Activated CD4-positive, alpha-beta T cell treated with anti-CD3 and anti-CD28 coated beads, Interleukin-2, amount 10 ng/mL, durations not matched to agents 7 days and 5 days (primary cell): ENCODE data around the gene FAM83F. TPM values are rescaled to one million over a fixed set of nuclear protein-coding genes. Genes with fewer than 3 reads are reported as not detected.
A peak's percentile ranks its signal among the peaks of the same experiment; 100 is the strongest.

Experiments
- CTCF ChIA-PET: fragments of 350-600 bp; sonication (Branson Sonifier 250); formaldehyde crosslinking; loops from one replicate; lab custom pipeline; 2021; ENCODE audit warnings: antibody characterized with exemption; lab: Charles Lee
- POLR2A ChIA-PET: fragments of 350-600 bp; sonication (Branson Sonifier 250); formaldehyde crosslinking; loops from one replicate; lab custom pipeline; 2021; ENCODE audit warnings: antibody characterized with exemption; lab: Charles Lee
- DNase-seq: peaks from one replicate; pipeline ENCODE4 v3.0.0-alpha.2; 2020
- H3K27ac Mint-ChIP-seq: one replicate; pipeline ENCODE4 v1.8.0; 2021; ENCODE audit warnings: mild to moderate bottlenecking, moderate library complexity, mixed read lengths
- H3K27me3 Mint-ChIP-seq: one replicate; pipeline ENCODE4 v1.8.0; 2021; ENCODE audit warnings: mixed read lengths
- H3K36me3 Mint-ChIP-seq: one replicate; pipeline ENCODE4 v1.8.0; 2021; ENCODE audit warnings: low read depth, mixed read lengths
- H3K4me1 Mint-ChIP-seq: one replicate; pipeline ENCODE4 v1.8.0; 2021; ENCODE audit warnings: mixed read lengths
- H3K4me3 Mint-ChIP-seq: one replicate; pipeline ENCODE4 v1.8.0; 2021; ENCODE audit warnings: mild to moderate bottlenecking, moderate library complexity, mixed read lengths
- H3K9me3 Mint-ChIP-seq: one replicate; pipeline ENCODE4 v1.8.0; 2021; ENCODE audit warnings: mixed read lengths
- total RNA-seq, 2 experiments: library from RNA; stranded (reverse); gene quantifications; one replicate each; pipeline ENCODE4 v1.2.3, GENCODE V29; 2021

Gene FAM83F
- total RNA-seq, 2 experiments from 2014 or later: 0.04 to 0.05 TPM

- Mint-ChIP-seq H3K27me3 (peaks cover 21% of the 10 kb centered on the region), H3K9me3 (no peaks in the 10 kb centered on the region), H3K4me1 (peaks cover 2% of the 10 kb centered on the region), H3K27ac (no peak overlapping the region), H3K36me3 (no peaks in the 10 kb centered on the region), H3K4me3 (no peak overlapping the region)
- no peak for DNase-seq
- ChIA-PET CTCF (interaction anchor here (0.6 to 3.0 kb wide), 4 partner anchors 10 to 116 kb away, joined by 3 to 10 read pairs (median 3); no protein-coding TSS in a partner anchor), POLR2A (no interaction called here)
Observed at GRCh38 chr22:39999144-39999757, 4.5 kb downstream of the FAM83F start.

GRCh38 chr22:40000171-40000570 lies 5.4 kb downstream of the FAM83F start:
- Mint-ChIP-seq H3K4me1 (no peaks in the 10 kb centered on the region), H3K4me3 (no peak overlapping the region), H3K9me3 (no peaks in the 10 kb centered on the region), H3K27ac (no peak overlapping the region), H3K27me3 (peaks cover 20% of the 10 kb centered on the region), H3K36me3 (no peaks in the 10 kb centered on the region)
- ChIA-PET POLR2A (no interaction called here), CTCF (interaction anchor here (0.6 to 3.0 kb wide), 4 partner anchors 9 to 378 kb away, joined by 3 to 10 read pairs (median 4); no protein-coding TSS in a partner anchor)
- no peak for DNase-seq

- Mint-ChIP-seq H3K4me3 (no peak overlapping the region), H3K9me3 (no peaks in the 10 kb centered on the region), H3K27me3 (peaks cover 18% of the 10 kb centered on the region), H3K27ac (no peak overlapping the region), H3K4me1 (no peaks in the 10 kb centered on the region), H3K36me3 (no peaks in the 10 kb centered on the region)
- CTCF ChIA-PET: interaction anchor here (0.9 to 3.0 kb wide), 4 partner anchors 8 to 379 kb away, joined by 4 to 10 read pairs (median 4); no protein-coding TSS in a partner anchor
- DNase-seq: no peak
- POLR2A ChIA-PET: no interaction called here
Observed at GRCh38 chr22:40001106-40001505, 6.4 kb downstream of the FAM83F start.

- POLR2A ChIA-PET: no interaction called here
- H3K4me1 Mint-ChIP-seq: no peaks in the 10 kb centered on the region
- H3K9me3 Mint-ChIP-seq: no peaks in the 10 kb centered on the region
Observed at GRCh38 chr22:40001800-40002577, 7.2 kb downstream of the FAM83F start.

GRCh38 chr22:40002935-40003715 lies 8.4 kb downstream of the FAM83F start:
- Mint-ChIP-seq H3K4me1 (peaks cover 3% of the 10 kb centered on the region), H3K27ac (no peak overlapping the region), H3K36me3 (no peaks in the 10 kb centered on the region), H3K4me3 (no peak overlapping the region), H3K27me3 (peaks cover 17% of the 10 kb centered on the region), H3K9me3 (no peaks in the 10 kb centered on the region)
- no peak for DNase-seq
- POLR2A ChIA-PET: no interaction called here
- CTCF ChIA-PET: interaction anchor here (1.0 to 1.3 kb wide), 3 partner anchors 9 to 19 kb away, joined by 3 read pairs; no protein-coding TSS in a partner anchor

More at GRCh38 chr22:40001800-40002577, 7.2 kb downstream of the FAM83F start:
- Mint-ChIP-seq H3K27me3 (peaks cover 17% of the 10 kb centered on the region), H3K4me3 (no peak overlapping the region), H3K36me3 (no peaks in the 10 kb centered on the region), H3K27ac (no peak overlapping the region)
- no peak for DNase-seq
- CTCF ChIA-PET: interaction anchor here (0.6 to 1.6 kb wide), 3 partner anchors 12 to 73 kb away, joined by 3 to 4 read pairs (median 4); no protein-coding TSS in a partner anchor

- ChIA-PET CTCF (interaction anchor here (0.9 kb wide), 1 partner anchor 20 kb away, joined by 4 read pairs; no protein-coding TSS in a partner anchor), POLR2A (no interaction called here)
- Mint-ChIP-seq H3K4me1 (peaks cover 11% of the 10 kb centered on the region), H3K4me3 (no peak overlapping the region), H3K9me3 (no peaks in the 10 kb centered on the region), H3K36me3 (no peaks in the 10 kb centered on the region), H3K27me3 (peaks cover 23% of the 10 kb centered on the region), H3K27ac (no peak overlapping the region)
- DNase-seq: no peak
Observed at GRCh38 chr22:40004836-40005235, 10.1 kb downstream of the FAM83F start.

GRCh38 chr22:40006641-40007040 lies 11.9 kb downstream of the FAM83F start:
- H3K4me3 Mint-ChIP-seq: no peak overlapping the region
- ChIA-PET CTCF (no interaction called here), POLR2A (no interaction called here)
- H3K4me1 Mint-ChIP-seq: peaks cover 17% of the 10 kb centered on the region
- H3K27ac Mint-ChIP-seq: no peak overlapping the region
- DNase-seq: no peak
- H3K9me3 Mint-ChIP-seq: no peaks in the 10 kb centered on the region
- peaks cover 24% of the 10 kb centered on the region for H3K27me3 Mint-ChIP-seq
- H3K36me3 Mint-ChIP-seq: no peaks in the 10 kb centered on the region

- POLR2A ChIA-PET: no interaction called here
- Mint-ChIP-seq H3K4me3 (no peak overlapping the region), H3K27me3 (peaks cover 29% of the 10 kb centered on the region)
Observed at GRCh38 chr22:40007853-40008710, 13.3 kb downstream of the FAM83F start.

GRCh38 chr22:40008726-40009291 lies 14.1 kb downstream of the FAM83F start:
- H3K4me1 Mint-ChIP-seq: peaks cover 17% of the 10 kb centered on the region
- H3K9me3 Mint-ChIP-seq: no peaks in the 10 kb centered on the region
- H3K36me3 Mint-ChIP-seq: no peaks in the 10 kb centered on the region
- DNase-seq: no peak
- peaks cover 33% of the 10 kb centered on the region for H3K27me3 Mint-ChIP-seq
- ChIA-PET CTCF (interaction anchor here (1.0 to 2.6 kb wide), 4 partner anchors 9 to 474 kb away, joined by 4 to 14 read pairs (median 10); no protein-coding TSS in a partner anchor), POLR2A (no interaction called here)
- no peak overlapping the region for H3K27ac Mint-ChIP-seq
- no peak overlapping the region for H3K4me3 Mint-ChIP-seq

More at GRCh38 chr22:40007853-40008710, 13.3 kb downstream of the FAM83F start:
- Mint-ChIP-seq H3K27ac (no peak overlapping the region), H3K9me3 (no peaks in the 10 kb centered on the region), H3K36me3 (no peaks in the 10 kb centered on the region), H3K4me1 (peaks cover 17% of the 10 kb centered on the region)
- CTCF ChIA-PET: interaction anchor here (0.6 to 2.6 kb wide), 5 partner anchors 8 to 473 kb away, joined by 3 to 10 read pairs (median 4); no protein-coding TSS in a partner anchor
- no peak for DNase-seq

GRCh38 chr22:40009292-40009774 lies 14.6 kb downstream of the FAM83F start:
- H3K4me1 Mint-ChIP-seq: peaks cover 17% of the 10 kb centered on the region
- no peaks in the 10 kb centered on the region for H3K9me3 Mint-ChIP-seq
- H3K4me3 Mint-ChIP-seq: no peak overlapping the region
- DNase-seq: no peak
- ChIA-PET CTCF (interaction anchor here (0.9 to 2.6 kb wide), 4 partner anchors 9 to 477 kb away, joined by 3 to 14 read pairs (median 10); partner anchors contain the start of gene RPS19BP1), POLR2A (no interaction called here)
- H3K27ac Mint-ChIP-seq: peak overlapping the region; percentile 75
- H3K27me3 Mint-ChIP-seq: peaks cover 33% of the 10 kb centered on the region
- H3K36me3 Mint-ChIP-seq: no peaks in the 10 kb centered on the region

GRCh38 chr22:40009951-40010671 lies 15.4 kb downstream of the FAM83F start:
- peak overlapping the region; percentile 75 for H3K27ac Mint-ChIP-seq
- no peaks in the 10 kb centered on the region for H3K36me3 Mint-ChIP-seq
- DNase-seq: peak; percentile 48
- peaks cover 17% of the 10 kb centered on the region for H3K4me1 Mint-ChIP-seq
- H3K4me3 Mint-ChIP-seq: peak overlapping the region; percentile 39
- H3K9me3 Mint-ChIP-seq: no peaks in the 10 kb centered on the region
- peaks cover 33% of the 10 kb centered on the region for H3K27me3 Mint-ChIP-seq
- CTCF ChIA-PET: interaction anchor here (0.9 to 2.6 kb wide), 5 partner anchors 10 to 478 kb away, joined by 3 to 14 read pairs (median 10); partner anchors contain the start of gene RPS19BP1
- POLR2A ChIA-PET: no interaction called here
